ENCODE data around the gene NPR3.

NPR3 gene

GRCh38 chr5:32805971-32806638 lies 95.0 kb downstream of the NPR3 start:
- no peak for DNase-seq (ENCODE audit: low read depth, low spot score)

GRCh38 chr5:32808783-32809182 lies 97.7 kb downstream of the NPR3 start:
- no peak for DNase-seq (ENCODE audit: low read depth, low spot score)

GRCh38 chr5:32810804-32811203 lies 99.7 kb downstream of the NPR3 start:
- no peak for DNase-seq (ENCODE audit: low read depth, low spot score)

- no peak for DNase-seq (ENCODE audit: low read depth, low spot score)
Measured at GRCh38 chr5:32812399-32812798, 101.3 kb downstream of the NPR3 start.

GRCh38 chr5:32814141-32814540 lies 103.0 kb downstream of the NPR3 start:
- no peak for DNase-seq (ENCODE audit: low read depth, low spot score)

GRCh38 chr5:32814620-32815019 lies 103.5 kb downstream of the NPR3 start:
- DNase-seq (ENCODE audit: low read depth, low spot score): no peak

GRCh38 chr5:32827981-32828380 lies 116.9 kb downstream of the NPR3 start:
- DNase-seq (ENCODE audit: low read depth, low spot score): no peak

- no peak for DNase-seq (ENCODE audit: low read depth, low spot score)
Measured at GRCh38 chr5:32828492-32828891, 117.4 kb downstream of the NPR3 start.

GRCh38 chr5:32831624-32832023 lies 120.5 kb downstream of the NPR3 start:
- DNase-seq (ENCODE audit: low read depth, low spot score): no peak

- no peak for DNase-seq (ENCODE audit: low read depth, low spot score)
Measured at GRCh38 chr5:32833127-32833526, 122.0 kb downstream of the NPR3 start.

- no peak for DNase-seq (ENCODE audit: low read depth, low spot score)
Measured at GRCh38 chr5:32833663-32834062, 122.5 kb downstream of the NPR3 start.

- no peak for DNase-seq (ENCODE audit: low read depth, low spot score)
Measured at GRCh38 chr5:32834251-32834650, 123.1 kb downstream of the NPR3 start.

- DNase-seq (ENCODE audit: low read depth, low spot score): no peak
Measured at GRCh38 chr5:32836176-32836575, 125.1 kb downstream of the NPR3 start.

GRCh38 chr5:32837211-32837610 lies 126.1 kb downstream of the NPR3 start:
- DNase-seq (ENCODE audit: low read depth, low spot score): no peak

- no peak for DNase-seq (ENCODE audit: low read depth, low spot score)
Measured at GRCh38 chr5:32839106-32839505, 128.0 kb downstream of the NPR3 start.

GRCh38 chr5:32840606-32841005 lies 129.5 kb downstream of the NPR3 start:
- DNase-seq (ENCODE audit: low read depth, low spot score): no peak

Measured in activated CD4-positive, CD25-positive, alpha-beta regulatory T cell treated with anti-CD3 and anti-CD28 coated beads, Interleukin-2, amount 50 U/mL, for 16 hours (primary cell).